Nephron progenitor cell (in vitro differentiated cells): ENCODE data around the gene ATP6V1E1.

Experiments used
- DNase-seq: peaks from one replicate; pipeline ENCODE4 v3.0.0; 2021
- H3K27ac Mint-ChIP-seq: 2 replicates; pipeline ENCODE4 v1.8.0; 2021; ENCODE audit warnings: mild to moderate bottlenecking, moderate library complexity, mixed read lengths
- H3K27me3 Mint-ChIP-seq: 2 replicates; pipeline ENCODE4 v1.8.0; 2021; ENCODE audit warnings: mild to moderate bottlenecking, low read depth, mixed read lengths; ENCODE audit not compliant: poor library complexity
- H3K36me3 Mint-ChIP-seq: 2 replicates; pipeline ENCODE4 v1.8.0; 2021; ENCODE audit warnings: low read depth, mixed read lengths
- H3K4me1 Mint-ChIP-seq: 2 replicates; pipeline ENCODE4 v1.8.0; 2021; ENCODE audit warnings: mixed read lengths
- H3K4me3 Mint-ChIP-seq: 2 replicates; pipeline ENCODE4 v1.8.0; 2021; ENCODE audit warnings: mild to moderate bottlenecking, moderate library complexity, mixed read lengths
- H3K9me3 Mint-ChIP-seq: 2 replicates; pipeline ENCODE4 v1.8.0; 2021; ENCODE audit warnings: mild to moderate bottlenecking, moderate library complexity, mixed read lengths
- TF ChIP-seq, protein P1 (sequence below): fragments of 200-600 bp; sonication (generic); IDR thresholded peaks from 2 replicates; pipeline ENCODE4 v1.5.0; 2021; ENCODE audit warnings: antibody characterized with exemption

ATP6V1E1 gene

DNA sequence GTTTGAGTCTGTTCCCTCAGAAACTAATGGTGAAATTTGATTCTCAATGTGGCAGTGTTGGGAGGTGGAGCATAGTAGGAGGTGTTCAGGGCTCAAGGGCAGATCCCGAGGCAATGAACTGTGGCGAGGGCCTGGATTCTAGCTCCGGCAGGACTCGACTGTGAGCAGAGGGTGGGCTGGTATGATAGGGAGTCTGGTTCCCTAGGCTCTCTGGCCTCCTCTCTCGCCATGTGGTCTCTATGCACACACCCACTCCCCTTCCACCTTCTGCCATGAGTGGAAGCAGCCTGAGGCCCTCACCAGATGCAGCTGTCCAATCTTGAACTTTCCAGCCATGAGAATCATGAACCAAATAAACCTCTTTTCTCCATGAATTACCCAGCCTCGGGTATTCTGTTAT lies 32.3 kb downstream of the ATP6V1E1 start:
- peaks cover 5% of the 10 kb centered on the region for H3K4me1 Mint-ChIP-seq
- no peak for DNase-seq
- H3K36me3 Mint-ChIP-seq = peaks cover 79% of the 10 kb centered on the region
- H3K9me3 Mint-ChIP-seq = peaks cover 8% of the 10 kb centered on the region
- H3K27me3 Mint-ChIP-seq = no peaks in the 10 kb centered on the region
- H3K27ac Mint-ChIP-seq = peak overlapping the region; percentile 51
- no peak overlapping the region for H3K4me3 Mint-ChIP-seq
- TF ChIP-seq, protein P1, sequence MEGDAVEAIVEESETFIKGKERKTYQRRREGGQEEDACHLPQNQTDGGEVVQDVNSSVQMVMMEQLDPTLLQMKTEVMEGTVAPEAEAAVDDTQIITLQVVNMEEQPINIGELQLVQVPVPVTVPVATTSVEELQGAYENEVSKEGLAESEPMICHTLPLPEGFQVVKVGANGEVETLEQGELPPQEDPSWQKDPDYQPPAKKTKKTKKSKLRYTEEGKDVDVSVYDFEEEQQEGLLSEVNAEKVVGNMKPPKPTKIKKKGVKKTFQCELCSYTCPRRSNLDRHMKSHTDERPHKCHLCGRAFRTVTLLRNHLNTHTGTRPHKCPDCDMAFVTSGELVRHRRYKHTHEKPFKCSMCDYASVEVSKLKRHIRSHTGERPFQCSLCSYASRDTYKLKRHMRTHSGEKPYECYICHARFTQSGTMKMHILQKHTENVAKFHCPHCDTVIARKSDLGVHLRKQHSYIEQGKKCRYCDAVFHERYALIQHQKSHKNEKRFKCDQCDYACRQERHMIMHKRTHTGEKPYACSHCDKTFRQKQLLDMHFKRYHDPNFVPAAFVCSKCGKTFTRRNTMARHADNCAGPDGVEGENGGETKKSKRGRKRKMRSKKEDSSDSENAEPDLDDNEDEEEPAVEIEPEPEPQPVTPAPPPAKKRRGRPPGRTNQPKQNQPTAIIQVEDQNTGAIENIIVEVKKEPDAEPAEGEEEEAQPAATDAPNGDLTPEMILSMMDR = no peak

DNA sequence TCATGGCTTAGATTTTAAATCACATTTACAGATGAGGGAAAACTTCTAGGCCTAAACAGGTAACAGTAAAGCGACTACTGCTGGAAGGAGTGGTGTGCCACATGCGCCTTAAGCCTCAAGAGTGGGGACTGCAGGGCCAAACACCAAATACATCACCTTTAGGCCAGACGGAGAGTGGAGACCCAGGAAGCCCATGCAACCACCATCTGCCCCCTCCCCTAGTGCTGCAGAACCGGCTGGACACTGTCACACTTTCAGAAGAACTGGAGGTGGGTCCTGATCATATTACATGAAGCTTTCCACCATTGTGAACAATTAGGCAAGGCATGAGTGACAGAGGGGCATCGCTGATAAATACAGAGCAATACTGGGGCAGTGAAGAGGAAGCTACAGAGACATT lies 36.3 kb downstream of the ATP6V1E1 start:
- Mint-ChIP-seq H3K27ac (peak overlapping the region; percentile 69), H3K9me3 (peaks cover 8% of the 10 kb centered on the region), H3K27me3 (no peaks in the 10 kb centered on the region), H3K36me3 (peaks cover 63% of the 10 kb centered on the region), H3K4me3 (no peak overlapping the region), H3K4me1 (peaks cover 9% of the 10 kb centered on the region)
- TF ChIP-seq, protein P1 = no peak
- no peak for DNase-seq

DNA sequence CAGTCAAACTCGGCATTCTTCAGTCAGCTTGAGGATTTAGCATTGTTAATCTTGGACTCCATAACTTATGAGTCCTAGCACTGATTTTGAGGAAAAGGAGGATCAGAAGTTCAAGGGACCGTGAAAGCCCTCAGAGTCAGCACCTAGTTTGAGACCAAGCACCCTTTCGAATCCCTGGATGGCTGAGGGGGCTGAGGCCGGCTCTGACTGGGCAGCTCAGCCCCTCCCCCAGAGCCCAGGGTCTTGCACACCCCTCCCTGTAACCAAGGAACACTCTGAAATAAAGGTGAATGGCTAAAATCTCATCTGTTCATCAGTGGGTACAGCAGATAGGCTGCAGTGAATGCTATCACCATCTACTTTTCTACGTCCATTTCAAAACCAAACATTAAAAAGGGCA lies 38.0 kb downstream of the ATP6V1E1 start:
- peaks cover 5% of the 10 kb centered on the region for H3K4me1 Mint-ChIP-seq
- no peaks in the 10 kb centered on the region for H3K9me3 Mint-ChIP-seq
- TF ChIP-seq, protein P1 = no peak
- peaks cover 46% of the 10 kb centered on the region for H3K36me3 Mint-ChIP-seq
- no peak overlapping the region for H3K4me3 Mint-ChIP-seq
- no peak for DNase-seq
- peak overlapping the region; percentile 90 for H3K27ac Mint-ChIP-seq
- no peaks in the 10 kb centered on the region for H3K27me3 Mint-ChIP-seq

DNA sequence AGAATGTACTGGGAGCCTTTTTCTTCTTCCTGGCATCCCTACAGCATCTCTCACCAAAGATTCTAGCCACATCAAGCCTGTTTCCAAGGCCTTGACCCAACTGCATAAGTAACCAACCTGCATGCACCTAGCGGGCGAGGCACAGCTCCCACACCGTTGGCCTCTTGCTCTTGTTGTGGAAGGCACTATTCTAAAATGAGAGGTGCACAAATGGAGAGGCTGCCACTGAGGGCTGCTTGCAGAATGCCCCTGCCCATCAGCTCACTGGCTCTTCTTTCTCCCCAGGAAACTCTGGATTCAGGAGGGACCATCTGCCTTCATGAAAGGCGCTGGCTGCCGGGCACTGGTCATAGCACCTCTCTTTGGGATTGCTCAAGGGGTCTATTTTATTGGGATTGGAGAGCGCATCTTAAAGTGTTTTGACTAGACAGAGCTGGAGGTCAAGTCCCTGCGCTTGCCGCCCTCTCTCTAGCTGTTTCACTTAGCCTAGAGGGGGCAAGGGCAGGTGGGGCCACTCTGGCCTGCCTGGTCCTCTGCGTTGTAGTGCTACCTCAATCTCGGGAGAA lies 38.7 kb downstream of the ATP6V1E1 start:
- peak overlapping the region; percentile 90 for H3K27ac Mint-ChIP-seq
- H3K4me3 Mint-ChIP-seq = no peak overlapping the region
- no peak for DNase-seq
- no peaks in the 10 kb centered on the region for H3K9me3 Mint-ChIP-seq
- TF ChIP-seq, protein P1 = no peak
- H3K4me1 Mint-ChIP-seq = peaks cover 5% of the 10 kb centered on the region
- peaks cover 40% of the 10 kb centered on the region for H3K36me3 Mint-ChIP-seq
- H3K27me3 Mint-ChIP-seq = no peaks in the 10 kb centered on the region

DNA sequence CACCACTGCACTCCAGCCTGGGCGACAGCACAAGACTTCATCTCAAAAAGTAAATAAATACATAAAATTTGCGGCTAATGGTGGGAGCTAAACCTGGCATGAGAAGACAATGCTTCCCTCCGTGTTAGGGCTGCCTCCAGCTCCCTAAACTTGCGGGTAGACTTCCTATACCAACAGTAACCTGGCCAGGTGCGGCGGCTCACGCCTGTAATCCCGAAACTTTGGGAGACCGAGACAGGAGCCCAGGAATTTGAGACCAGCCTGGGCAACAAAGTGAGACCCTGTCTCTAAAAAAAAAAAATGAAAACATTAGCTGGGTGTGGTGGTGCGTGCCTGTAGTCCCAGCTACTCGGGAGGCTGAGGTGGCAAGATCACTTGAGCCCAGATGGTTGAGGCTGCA lies 39.9 kb downstream of the ATP6V1E1 start:
- Mint-ChIP-seq H3K27ac (no peak overlapping the region), H3K4me3 (no peak overlapping the region), H3K4me1 (peaks cover 5% of the 10 kb centered on the region), H3K36me3 (peaks cover 31% of the 10 kb centered on the region), H3K9me3 (no peaks in the 10 kb centered on the region), H3K27me3 (no peaks in the 10 kb centered on the region)
- TF ChIP-seq, protein P1 = no peak
- no peak for DNase-seq

DNA sequence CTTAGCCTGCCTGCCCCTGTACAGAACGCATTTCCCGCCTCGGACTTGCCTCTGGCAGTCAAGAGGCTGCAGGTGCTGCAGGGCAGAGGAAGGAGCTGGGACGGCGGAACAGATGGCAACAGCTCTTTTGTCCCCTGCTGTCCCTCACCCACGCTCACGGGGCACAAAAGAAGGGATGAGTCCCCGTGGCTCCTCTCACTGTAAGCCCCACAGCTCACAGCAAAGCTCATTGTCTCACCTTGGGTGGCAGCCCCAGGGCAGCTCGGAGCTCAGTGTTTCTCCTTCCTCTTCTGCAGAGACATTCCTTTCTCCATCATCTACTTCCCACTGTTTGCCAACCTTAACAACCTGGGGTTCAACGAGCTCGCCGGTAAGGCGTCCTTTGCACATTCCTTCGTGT lies 40.9 kb downstream of the ATP6V1E1 start:
- peaks cover 23% of the 10 kb centered on the region for H3K36me3 Mint-ChIP-seq
- no peaks in the 10 kb centered on the region for H3K9me3 Mint-ChIP-seq
- no peak overlapping the region for H3K4me3 Mint-ChIP-seq
- peak overlapping the region; percentile 61 for H3K27ac Mint-ChIP-seq
- no peaks in the 10 kb centered on the region for H3K27me3 Mint-ChIP-seq
- peaks cover 5% of the 10 kb centered on the region for H3K4me1 Mint-ChIP-seq
- TF ChIP-seq, protein P1 = no peak
- no peak for DNase-seq
